ENCODE results near the gene DOK4. TPM values are rescaled to one million over a fixed set of nuclear protein-coding genes. Genes with fewer than 3 reads are reported as not detected.

DOK4 gene
- polyA plus RNA-seq, 1 donor from 2014 or later = 0.46 TPM

- Mint-ChIP-seq H3K27ac (peak overlapping the region in 2 of 3 donors; percentile 43 to 86), H3K36me3 (no peaks in the 10 kb centered on the region), H3K4me3 (peak overlapping the region in 2 of 4 donors; percentile 33 to 90)
Measured at GRCh38 chr16:57528499-57529390, 42.5 kb upstream of the DOK4 start.

GRCh38 chr16:57527610-57528360 is 41.5 kb upstream of the DOK4 start:
- H3K9me3 Mint-ChIP-seq = no peaks in the 10 kb centered on the region
- H3K27ac Mint-ChIP-seq = peak overlapping the region in 1 of 3 donors; percentile 14
- no peaks in the 10 kb centered on the region for H3K36me3 Mint-ChIP-seq
- peak overlapping the region in 1 of 4 donors; percentile 65 for H3K4me3 Mint-ChIP-seq
- peaks cover 29 to 45% (median 43%) of the 10 kb centered on the region in 3 donors for H3K4me1 Mint-ChIP-seq
- peaks cover 3% of the 10 kb centered on the region for H3K27me3 Mint-ChIP-seq

More at GRCh38 chr16:57528499-57529390, 42.5 kb upstream of the DOK4 start:
- no peaks in the 10 kb centered on the region for H3K9me3 Mint-ChIP-seq
- peaks cover 3% of the 10 kb centered on the region for H3K27me3 Mint-ChIP-seq
- H3K4me1 Mint-ChIP-seq = peaks cover 29 to 44% (median 43%) of the 10 kb centered on the region in 3 donors

- H3K27ac Mint-ChIP-seq = no peak overlapping the region
- H3K27me3 Mint-ChIP-seq = peaks cover 3% of the 10 kb centered on the region
- no peak overlapping the region for H3K4me3 Mint-ChIP-seq
- H3K4me1 Mint-ChIP-seq = peaks cover 33 to 46% (median 45%) of the 10 kb centered on the region in 3 donors
- no peaks in the 10 kb centered on the region for H3K9me3 Mint-ChIP-seq
- no peaks in the 10 kb centered on the region for H3K36me3 Mint-ChIP-seq
Measured at GRCh38 chr16:57527027-57527426, 40.7 kb upstream of the DOK4 start.

- Mint-ChIP-seq H3K9me3 (no peaks in the 10 kb centered on the region), H3K4me1 (peaks cover 34 to 43% (median 41%) of the 10 kb centered on the region in 3 donors), H3K27me3 (peaks cover 3% of the 10 kb centered on the region), H3K27ac (no peak overlapping the region), H3K36me3 (no peaks in the 10 kb centered on the region), H3K4me3 (no peak overlapping the region)
Measured at GRCh38 chr16:57526498-57526897, 40.2 kb upstream of the DOK4 start.

GRCh38 chr16:57525761-57526160 is 39.5 kb upstream of the DOK4 start:
- Mint-ChIP-seq H3K4me1 (peaks cover 34 to 35% (median 35%) of the 10 kb centered on the region in 3 donors), H3K36me3 (no peaks in the 10 kb centered on the region), H3K27me3 (no peaks in the 10 kb centered on the region), H3K9me3 (no peaks in the 10 kb centered on the region), H3K4me3 (no peak overlapping the region), H3K27ac (no peak overlapping the region)

- H3K4me3 Mint-ChIP-seq = peak overlapping the region; percentile 33 to 88 (median 73)
- no peaks in the 10 kb centered on the region for H3K36me3 Mint-ChIP-seq
- H3K27me3 Mint-ChIP-seq = no peaks in the 10 kb centered on the region
- peak overlapping the region; percentile 17 to 86 (median 25) for H3K27ac Mint-ChIP-seq
- H3K4me1 Mint-ChIP-seq = peaks cover 24 to 27% (median 26%) of the 10 kb centered on the region in 3 donors
- H3K9me3 Mint-ChIP-seq = no peaks in the 10 kb centered on the region
Measured at GRCh38 chr16:57522960-57523359, 36.7 kb upstream of the DOK4 start.

GRCh38 chr16:57519796-57520360 is 33.6 kb upstream of the DOK4 start:
- Mint-ChIP-seq H3K27me3 (no peaks in the 10 kb centered on the region), H3K27ac (no peak overlapping the region), H3K36me3 (peaks cover 4% of the 10 kb centered on the region), H3K4me1 (peaks cover 23 to 26% (median 26%) of the 10 kb centered on the region in 3 donors), H3K9me3 (no peaks in the 10 kb centered on the region), H3K4me3 (peak overlapping the region in 1 of 4 donors; percentile 8)

GRCh38 chr16:57518922-57519321 is 32.6 kb upstream of the DOK4 start:
- no peaks in the 10 kb centered on the region for H3K27me3 Mint-ChIP-seq
- H3K4me1 Mint-ChIP-seq = peaks cover 22 to 23% (median 23%) of the 10 kb centered on the region in 3 donors
- H3K27ac Mint-ChIP-seq = peak overlapping the region in 1 of 3 donors; percentile 74
- H3K36me3 Mint-ChIP-seq = peaks cover 4% of the 10 kb centered on the region
- no peaks in the 10 kb centered on the region for H3K9me3 Mint-ChIP-seq
- H3K4me3 Mint-ChIP-seq = no peak overlapping the region

GRCh38 chr16:57518520-57518919 is 32.2 kb upstream of the DOK4 start:
- Mint-ChIP-seq H3K9me3 (no peaks in the 10 kb centered on the region), H3K36me3 (peaks cover 4% of the 10 kb centered on the region), H3K4me1 (peaks cover 21 to 23% (median 22%) of the 10 kb centered on the region in 3 donors), H3K4me3 (no peak overlapping the region), H3K27ac (peak overlapping the region in 1 of 3 donors; percentile 74), H3K27me3 (no peaks in the 10 kb centered on the region)

GRCh38 chr16:57517397-57518367 is 31.4 kb upstream of the DOK4 start:
- Mint-ChIP-seq H3K27me3 (no peaks in the 10 kb centered on the region), H3K4me3 (no peak overlapping the region), H3K27ac (no peak overlapping the region), H3K36me3 (peaks cover 4% of the 10 kb centered on the region), H3K4me1 (peaks cover 14 to 15% (median 15%) of the 10 kb centered on the region in 3 donors), H3K9me3 (no peaks in the 10 kb centered on the region)

- Mint-ChIP-seq H3K36me3 (peaks cover 6% of the 10 kb centered on the region), H3K4me1 (peaks cover 6 to 9% (median 7%) of the 10 kb centered on the region in 3 donors), H3K27me3 (no peaks in the 10 kb centered on the region), H3K9me3 (no peaks in the 10 kb centered on the region), H3K27ac (no peak overlapping the region), H3K4me3 (no peak overlapping the region)
Measured at GRCh38 chr16:57516773-57517172, 30.5 kb upstream of the DOK4 start.

GRCh38 chr16:57516176-57516725 is 30.0 kb upstream of the DOK4 start:
- Mint-ChIP-seq H3K4me3 (no peak overlapping the region), H3K4me1 (peaks cover 6 to 9% (median 6%) of the 10 kb centered on the region in 3 donors), H3K27ac (peak overlapping the region in 1 of 3 donors; percentile 36), H3K36me3 (peaks cover 6% of the 10 kb centered on the region), H3K9me3 (no peaks in the 10 kb centered on the region), H3K27me3 (no peaks in the 10 kb centered on the region)

GRCh38 chr16:57514791-57515600 is 28.7 kb upstream of the DOK4 start:
- peaks cover 6% of the 10 kb centered on the region for H3K36me3 Mint-ChIP-seq
- H3K27ac Mint-ChIP-seq = no peak overlapping the region
- peaks cover 2 to 4% (median 2%) of the 10 kb centered on the region in 3 donors for H3K4me1 Mint-ChIP-seq
- H3K27me3 Mint-ChIP-seq = no peaks in the 10 kb centered on the region
- no peak overlapping the region for H3K4me3 Mint-ChIP-seq
- H3K9me3 Mint-ChIP-seq = no peaks in the 10 kb centered on the region
